GM19023 (cell line): ENCODE results near the gene C2CD2.

ENCODE experiments used
- ATAC-seq: cut with Tn5 transposase; IDR thresholded peaks from one replicate; pipeline ENCODE4 v1.9.1; 2021; ENCODE audit warnings: mild to moderate bottlenecking, moderate library complexity; ENCODE audit not compliant: unreplicated experiment

C2CD2 gene

DNA sequence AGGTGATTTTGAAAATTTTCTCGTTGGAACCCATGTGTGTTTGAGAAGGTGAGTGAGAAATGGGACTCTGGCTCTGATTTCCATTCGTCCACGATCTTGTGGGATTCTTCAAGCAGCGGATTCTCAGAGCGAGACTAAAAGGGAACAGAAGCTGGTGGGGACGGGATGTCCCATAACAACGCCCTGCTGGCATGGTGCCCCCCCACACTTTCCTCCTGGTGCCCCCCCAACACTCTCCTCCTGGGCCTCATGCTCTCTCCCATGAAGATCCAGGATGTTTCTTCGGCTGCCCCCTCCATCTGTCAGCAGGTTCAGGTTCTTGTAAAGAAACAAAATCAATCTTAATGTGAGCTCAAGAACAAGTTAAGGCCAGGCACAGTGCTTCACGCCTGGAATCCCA is 103.7 kb downstream of the C2CD2 start:
- ATAC-seq = no peak

DNA sequence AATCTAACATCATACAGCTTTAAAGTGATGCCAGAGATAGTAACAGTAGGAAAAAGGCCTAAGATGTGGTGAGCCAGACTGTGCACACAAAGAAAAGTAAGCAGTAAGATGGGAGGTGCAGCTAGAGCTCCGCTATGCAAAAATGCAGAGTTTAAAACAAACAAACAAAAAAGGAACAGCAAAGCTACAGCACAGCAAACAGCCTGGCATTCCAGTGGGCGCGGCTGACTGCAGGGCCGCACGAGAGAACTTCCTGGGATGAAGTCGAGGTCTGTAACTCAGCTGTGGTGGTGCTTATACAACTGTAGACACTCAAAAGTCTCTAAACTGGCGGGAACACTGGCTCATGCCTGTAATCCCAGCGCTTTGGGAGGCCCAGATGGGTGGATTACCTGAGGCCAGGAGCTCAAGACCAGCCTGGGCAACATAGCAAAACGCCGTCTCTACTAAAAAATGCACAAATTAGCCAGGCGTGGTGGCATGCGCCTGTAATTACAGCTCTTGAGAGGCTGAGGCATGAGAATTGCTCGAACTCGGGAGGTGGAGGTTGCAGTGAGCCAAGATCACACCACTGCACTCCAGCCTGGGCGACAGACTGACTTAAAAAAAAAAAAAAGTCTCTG is 104.7 kb downstream of the C2CD2 start:
- ATAC-seq = no peak

DNA sequence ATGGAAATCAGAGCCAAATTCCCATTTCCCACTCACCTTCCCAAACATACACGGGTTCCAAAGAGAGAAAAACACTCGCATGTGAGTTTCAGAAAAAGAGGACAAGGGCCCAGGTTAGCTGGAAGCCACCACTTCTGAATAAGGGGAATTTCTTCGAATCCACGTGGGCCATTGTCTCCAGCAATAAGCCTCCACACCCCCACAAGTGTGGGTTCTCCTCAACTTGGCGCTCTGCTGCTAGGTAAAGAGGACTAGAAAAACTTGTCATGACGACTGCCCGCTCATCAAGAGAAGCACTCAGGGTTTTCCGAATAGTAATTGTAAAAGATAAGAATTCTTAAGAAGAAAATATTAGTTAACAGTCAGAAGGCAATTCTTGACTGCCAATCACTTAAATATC is 105.3 kb downstream of the C2CD2 start:
- ATAC-seq = no peak

DNA sequence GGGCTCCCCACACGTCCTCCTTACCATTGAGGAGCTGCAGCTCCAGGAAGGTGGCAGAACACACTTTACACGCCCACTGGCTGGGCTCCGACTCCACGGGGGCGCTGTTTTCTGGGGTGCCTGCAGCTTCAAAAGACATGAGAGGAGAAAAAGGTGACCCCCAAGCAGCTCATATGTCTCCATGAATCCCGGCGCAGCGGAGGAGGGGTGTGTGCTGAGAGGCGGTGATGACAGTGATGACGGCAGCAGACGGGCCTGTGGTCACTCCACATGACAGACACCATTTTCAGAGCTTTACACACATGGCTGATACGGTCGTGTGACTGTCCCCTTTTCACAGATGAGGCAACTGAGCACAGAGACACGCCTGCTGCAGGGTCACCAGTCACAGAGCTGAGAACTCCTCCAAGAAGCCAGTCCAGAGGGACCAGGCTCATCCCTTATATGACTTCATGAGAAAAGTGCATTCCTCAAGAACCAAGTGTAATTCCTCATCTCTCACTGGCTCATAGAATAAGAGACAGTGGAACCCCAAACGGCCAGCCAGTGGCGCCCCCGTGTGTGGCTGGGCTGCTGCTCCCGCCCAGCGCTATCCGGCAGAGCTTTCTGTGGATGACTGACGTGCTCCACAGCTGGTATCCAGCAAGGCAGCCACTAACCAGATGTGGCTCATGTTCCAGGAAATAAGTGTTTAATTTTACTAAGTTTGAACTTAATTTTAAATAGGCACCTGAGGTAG is 106.6 kb downstream of the C2CD2 start:
- ATAC-seq = no peak

DNA sequence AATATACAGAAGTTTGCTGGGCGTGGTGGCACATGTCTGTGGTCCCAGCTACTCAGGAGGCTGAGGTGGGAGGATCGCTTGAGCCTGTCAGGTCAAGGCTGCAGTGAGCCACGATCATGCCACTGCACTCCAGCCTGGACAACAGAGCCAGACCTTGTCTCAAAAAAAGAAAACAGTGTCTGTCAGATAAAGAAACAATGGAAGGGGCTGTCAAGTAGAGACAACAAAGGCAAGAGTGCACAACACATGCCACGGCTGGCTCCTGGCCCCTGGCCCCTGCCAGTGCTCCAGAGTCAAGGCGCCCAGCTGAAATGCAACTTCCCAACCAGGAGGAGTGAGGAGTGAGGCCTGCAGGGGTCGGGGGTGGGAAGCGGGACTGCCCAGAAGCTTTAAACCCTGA is 107.3 kb downstream of the C2CD2 start:
- ATAC-seq = no peak

DNA sequence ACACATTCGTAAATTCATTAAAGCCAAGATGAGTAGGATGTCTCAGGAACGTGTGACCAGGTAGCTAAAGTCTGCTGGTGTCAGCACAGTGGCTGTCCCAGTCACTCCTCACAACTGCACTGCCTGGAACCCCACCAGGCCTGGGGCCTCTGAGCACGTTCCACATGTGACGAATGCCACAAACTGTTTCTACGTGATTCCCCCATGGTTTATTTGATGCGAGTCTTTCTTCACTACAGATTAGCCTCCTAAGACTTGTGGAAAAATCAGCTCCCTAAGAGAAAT is 107.8 kb downstream of the C2CD2 start:
- no peak for ATAC-seq

DNA sequence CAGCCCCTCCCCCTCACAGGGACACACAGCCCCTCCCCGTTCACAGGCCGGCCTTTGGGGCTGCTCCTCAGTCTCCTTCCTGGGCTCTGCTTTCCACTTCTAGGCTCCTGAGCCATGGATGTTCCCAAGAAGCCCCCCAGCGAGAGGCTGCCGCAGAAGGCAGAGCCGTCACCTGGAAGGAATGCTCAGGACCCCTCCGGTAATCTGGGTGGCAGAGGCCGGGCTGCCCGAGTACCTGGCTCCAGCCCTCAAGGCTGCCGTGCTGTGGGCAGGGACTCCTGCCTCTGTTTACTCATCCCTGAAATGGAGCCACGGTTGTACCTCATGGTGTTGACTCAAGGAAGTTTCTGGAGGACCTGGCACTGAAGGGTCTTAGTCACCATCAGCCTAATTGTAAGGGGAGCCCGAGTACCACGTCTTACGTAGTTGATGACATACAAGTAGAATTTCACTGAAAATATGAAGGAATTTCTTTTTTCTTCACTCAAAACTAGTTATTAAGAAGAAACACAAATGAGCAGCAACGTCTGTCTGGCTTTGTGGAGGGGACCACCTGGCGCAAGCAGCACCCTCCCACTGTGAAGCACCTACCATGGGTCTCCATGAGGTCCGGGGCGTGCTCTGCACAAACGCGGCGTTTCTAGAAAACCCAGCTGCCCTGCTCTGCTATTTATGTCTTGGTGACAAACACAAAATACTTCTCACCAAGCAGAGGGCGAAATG is 108.3 kb downstream of the C2CD2 start:
- no peak for ATAC-seq

DNA sequence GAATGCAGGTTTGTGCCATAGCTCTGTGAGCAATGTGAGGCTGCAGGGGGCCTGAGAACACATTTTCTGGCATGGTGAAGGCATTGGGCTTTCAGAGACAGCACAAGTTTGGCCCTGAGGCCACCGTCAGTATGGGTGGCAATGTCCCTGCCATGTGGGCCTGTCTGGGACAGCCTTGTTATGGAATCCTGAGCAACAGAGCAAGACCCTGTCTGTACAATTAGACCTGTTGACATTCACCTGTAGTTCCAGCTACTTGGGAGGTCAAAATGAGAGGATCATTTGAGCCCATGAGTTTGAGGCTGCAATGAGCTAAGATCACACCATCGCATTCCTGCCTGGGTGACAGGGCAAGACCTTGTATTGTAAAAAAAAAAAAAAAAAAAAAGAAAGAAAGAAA is 110.2 kb downstream of the C2CD2 start:
- ATAC-seq = no peak

DNA sequence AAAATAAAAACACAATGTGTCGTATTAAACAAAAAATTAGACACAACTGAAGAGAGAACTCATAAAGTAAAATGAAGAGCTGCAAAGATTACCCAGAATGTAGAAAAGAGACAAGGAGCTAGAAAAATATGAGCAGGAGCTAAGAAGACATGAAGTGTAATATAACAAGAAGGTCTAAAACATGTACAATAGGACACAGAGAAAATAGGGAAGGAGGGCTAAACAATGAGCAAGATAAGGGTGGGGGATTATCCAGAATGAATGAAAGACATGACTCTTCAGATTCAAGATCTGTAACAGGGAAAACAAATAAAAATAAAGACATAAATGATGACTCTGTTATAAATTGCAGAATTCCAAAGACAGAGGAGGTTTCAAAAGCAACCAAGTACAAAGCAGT is 112.9 kb downstream of the C2CD2 start:
- no peak for ATAC-seq

DNA sequence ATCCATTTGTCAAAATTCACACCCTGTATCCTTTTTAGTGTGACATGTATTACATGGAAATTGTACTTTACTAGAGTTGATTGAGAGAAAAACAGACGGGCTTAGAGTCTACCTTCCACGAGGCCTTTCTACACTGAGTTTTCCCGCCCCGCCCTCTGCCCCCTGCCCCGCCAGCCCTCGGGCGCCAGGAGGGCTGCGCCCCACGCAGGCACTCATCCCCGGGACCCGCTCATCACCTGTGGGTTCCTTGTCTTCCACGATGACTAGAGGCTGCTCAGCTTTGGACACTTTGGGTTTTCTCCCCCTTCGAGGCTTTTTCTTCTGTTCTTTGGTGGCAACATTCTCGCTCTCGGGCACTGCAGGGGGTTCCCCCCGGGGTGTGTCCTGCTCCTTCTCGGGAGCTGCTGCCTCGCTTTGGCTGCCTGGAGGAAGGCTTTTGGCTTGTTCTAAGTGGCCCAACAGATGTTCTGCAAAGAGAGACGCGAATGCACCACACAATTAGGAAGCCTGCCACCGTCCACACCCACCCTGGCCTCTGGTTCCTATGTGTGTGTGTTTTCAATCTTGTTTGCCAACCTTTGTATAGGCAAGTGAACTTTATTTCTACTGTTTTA is 114.3 kb downstream of the C2CD2 start:
- no peak for ATAC-seq

DNA sequence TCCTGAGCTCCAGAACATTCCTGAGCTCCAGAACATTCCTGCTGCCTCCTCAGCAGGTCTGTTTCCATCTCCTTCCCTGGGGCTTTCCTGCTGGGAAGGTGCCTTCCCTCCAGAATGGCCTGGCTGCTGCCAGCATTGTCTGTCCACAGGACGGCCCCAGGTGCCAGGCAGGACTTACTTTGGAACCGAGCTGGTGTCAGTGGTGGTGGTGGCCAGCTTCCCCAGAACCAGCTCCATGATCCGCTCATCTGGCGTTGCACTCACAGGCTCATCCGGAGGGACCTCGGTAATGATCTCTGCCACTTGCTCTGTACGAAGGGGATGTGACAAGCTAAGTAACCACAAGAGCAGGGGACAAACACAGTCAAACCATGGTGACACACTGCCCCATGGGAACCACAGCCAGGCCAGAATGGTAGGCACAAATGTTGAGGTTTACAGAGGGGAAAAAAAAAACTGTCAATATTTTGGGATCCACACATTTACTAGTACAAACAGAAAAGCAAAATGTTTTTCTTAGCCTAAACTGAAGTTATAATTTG is 116.0 kb downstream of the C2CD2 start:
- no peak for ATAC-seq

DNA sequence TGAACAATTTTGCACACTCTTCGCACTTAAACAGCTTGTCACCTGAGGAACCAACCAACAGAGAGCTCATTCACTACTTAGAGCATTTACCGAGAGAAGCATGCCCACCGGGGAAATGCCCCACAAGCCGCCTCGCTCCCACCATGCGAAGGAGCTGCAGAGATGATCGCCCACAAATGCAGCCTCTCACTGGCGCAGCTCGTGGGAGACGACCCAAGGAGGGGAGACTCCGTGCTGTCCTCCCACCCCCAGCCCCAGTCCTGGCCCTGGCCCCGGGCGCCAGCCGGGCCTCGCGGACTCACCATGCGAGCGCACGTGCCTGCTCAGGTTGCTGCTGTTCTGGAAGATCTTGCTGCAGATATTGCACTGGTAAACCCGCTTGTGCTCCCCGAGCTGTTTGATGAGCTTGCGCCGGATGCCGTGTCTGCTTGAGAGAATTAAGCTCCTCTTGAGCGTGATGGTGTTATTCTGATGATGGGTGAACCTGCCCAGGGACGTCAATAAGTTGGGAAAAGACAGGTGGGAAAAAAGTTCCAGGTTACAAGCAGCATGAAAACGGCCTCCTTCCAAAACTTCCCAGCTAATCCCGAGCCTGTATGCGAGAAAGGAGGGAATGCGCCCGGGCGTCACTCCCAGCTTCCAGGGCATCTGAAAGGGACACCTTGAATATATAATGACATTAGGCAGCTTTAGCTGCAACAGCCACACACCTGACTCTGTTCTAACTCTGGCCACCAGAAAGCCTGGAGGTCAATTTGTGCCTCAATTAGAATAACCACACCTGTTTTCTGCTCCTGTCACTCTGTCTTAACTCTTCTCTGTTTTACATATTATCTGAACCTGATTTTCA is 117.4 kb downstream of the C2CD2 start:
- ATAC-seq = no peak

DNA sequence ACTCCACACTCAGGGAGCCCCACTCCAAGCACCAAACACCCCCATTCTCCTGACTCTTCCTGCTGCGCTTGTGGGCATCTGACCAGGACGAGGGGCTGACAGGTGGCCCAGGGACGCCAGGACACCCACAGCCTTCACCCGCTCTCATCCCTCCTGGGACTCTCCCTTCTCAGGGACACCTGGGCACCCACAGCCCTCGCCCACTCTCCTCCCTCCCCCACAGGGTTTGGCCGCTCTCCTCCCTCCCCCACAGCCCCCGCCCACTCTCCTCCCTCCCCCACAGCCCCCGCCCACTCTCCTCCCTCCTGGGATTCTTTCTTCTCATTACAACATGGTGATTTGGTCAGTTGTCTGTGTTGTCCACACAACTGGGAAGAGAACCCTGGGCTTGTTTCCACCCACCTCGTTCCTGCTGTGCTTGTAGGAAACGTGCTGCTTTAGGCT is 118.1 kb downstream of the C2CD2 start:
- ATAC-seq = no peak
